AG08396 (cell line): ENCODE data around the gene PHKA2.
"Not testable (repeated sequence)": the region's sequence is repeated elsewhere in the genome, so short reads cannot be mapped to it uniquely, and the experiment has no call there.

Experiments used
- DNase-seq: peaks from one replicate; pipeline ENCODE4 v3.0.0; 2012; ENCODE audit warnings: low spot score, mixed read lengths

Gene PHKA2

GRCh38 chrX:18864390-18864920, 119.5 kb downstream of the PHKA2 start:
- no peak for DNase-seq

GRCh38 chrX:18861511-18861910, 122.4 kb downstream of the PHKA2 start:
- DNase-seq: no peak

- no peak for DNase-seq
Observed at GRCh38 chrX:18856645-18856997, 127.3 kb downstream of the PHKA2 start.

GRCh38 chrX:18855919-18856644, 127.8 kb downstream of the PHKA2 start:
- DNase-seq: no peak

- DNase-seq: not testable (repeated sequence)
Observed at GRCh38 chrX:18847901-18848300, 136.0 kb downstream of the PHKA2 start.
